Inflammatory macrophage treated with lipopolysaccharide for 4 hours (primary cell): ENCODE results near the gene ABHD16B.

Source experiments
- DNase-seq: peaks from one replicate; pipeline ENCODE4 v3.0.0-alpha.2; 2020

Gene ABHD16B

DNA sequence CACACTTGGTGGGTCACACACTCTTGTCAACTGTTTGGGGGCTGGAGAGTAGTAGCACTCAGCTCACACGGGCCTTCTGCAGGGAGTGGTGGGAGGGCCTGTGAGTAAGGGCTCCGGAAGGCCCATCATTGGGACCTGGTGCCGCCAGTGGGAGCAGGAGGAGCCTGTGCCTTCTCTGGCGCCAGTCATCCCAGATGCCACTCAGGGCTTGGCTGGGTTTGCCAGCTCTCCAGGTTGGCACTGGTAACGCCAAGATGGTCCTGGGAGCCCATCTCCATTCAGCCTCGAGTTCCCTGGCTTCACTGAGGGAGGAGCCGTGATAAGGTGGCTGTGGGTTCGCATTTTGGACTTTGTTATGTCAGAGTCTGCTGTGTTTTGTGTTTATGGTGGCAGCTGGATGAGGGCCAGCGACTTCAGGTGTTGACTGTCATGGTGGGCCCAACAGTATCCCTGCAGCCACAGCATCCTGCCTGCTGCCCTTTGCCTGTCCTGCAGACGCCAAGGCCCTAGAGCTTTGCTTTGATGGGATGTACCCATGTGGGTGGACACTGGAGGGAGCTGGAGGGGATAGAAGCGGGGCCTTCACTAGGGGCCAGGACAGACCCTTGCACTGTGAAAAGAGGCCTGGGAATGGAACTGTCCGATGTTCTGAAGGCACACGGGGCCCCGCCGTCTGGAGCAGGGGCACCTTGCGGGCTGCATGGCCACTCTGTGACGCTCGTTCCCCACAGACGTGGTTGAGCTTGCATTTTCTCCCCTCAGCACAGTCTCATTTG lies 20.3 kb downstream of the ABHD16B start:
- no peak for DNase-seq

DNA sequence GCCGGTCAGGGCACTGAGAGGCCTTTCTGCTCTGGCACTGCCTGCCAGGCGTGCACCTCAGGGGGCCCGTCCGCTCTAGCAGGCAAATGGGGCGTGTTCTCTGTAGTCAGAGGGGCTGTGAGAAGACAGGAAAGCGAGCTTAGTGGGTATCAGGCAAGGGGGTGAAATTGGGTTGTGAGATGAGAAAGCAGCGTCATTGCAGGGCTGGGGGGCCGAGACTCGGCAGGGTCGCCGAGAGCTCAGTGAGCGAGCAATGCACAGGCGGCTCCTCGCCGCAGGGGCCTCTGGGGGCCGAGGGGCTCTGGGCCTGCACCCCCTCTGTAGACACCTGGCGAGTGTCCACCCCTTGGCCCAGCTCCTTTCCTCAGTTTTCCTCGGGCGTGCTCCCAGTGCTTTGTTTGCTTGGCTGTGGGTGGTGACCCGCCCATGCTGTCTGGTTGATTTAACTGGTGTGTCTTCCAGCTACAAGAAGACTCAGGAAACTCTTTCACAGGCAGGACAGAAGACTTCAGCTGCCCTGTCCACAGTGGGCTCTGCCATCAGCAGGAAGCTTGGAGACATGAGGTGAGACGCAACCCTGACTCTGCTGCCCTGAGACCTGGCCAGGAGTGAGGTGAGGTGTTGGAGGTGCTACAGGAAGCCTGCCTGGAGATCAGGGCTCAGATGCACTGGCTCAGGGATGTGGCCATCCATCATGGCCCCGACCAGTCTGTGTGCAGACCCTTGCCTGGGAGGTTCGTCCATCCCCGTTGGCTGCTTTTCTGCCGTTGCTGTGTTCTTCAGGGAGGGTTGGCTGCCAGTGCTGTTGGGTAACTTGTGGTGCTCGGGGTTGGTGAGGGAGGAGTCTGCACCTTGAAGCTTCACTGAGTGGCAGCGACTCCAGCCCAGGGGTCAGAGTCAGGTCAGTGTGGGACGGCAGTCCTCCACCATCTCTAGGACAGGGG lies 21.2 kb downstream of the ABHD16B start:
- no peak for DNase-seq

DNA sequence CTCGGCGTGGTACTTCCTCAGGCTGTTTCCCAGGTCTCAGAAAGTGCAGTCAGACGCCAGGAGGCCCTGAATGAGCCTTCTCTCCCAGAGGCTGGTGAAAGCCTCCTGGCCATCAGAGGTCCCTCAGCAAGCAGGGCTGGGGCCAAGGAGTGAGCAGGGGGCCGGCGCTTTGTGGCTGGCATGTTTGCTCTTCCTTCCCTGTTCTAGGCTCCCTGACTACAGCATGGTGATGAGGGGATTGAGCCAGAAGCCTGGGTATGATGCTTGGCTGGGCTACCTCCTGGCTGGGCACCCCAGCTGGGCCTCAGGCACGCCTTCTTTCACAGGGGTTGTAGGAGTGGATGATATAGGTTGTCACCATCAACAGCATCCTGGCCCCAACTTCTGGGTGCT lies 21.9 kb downstream of the ABHD16B start:
- DNase-seq = no peak

DNA sequence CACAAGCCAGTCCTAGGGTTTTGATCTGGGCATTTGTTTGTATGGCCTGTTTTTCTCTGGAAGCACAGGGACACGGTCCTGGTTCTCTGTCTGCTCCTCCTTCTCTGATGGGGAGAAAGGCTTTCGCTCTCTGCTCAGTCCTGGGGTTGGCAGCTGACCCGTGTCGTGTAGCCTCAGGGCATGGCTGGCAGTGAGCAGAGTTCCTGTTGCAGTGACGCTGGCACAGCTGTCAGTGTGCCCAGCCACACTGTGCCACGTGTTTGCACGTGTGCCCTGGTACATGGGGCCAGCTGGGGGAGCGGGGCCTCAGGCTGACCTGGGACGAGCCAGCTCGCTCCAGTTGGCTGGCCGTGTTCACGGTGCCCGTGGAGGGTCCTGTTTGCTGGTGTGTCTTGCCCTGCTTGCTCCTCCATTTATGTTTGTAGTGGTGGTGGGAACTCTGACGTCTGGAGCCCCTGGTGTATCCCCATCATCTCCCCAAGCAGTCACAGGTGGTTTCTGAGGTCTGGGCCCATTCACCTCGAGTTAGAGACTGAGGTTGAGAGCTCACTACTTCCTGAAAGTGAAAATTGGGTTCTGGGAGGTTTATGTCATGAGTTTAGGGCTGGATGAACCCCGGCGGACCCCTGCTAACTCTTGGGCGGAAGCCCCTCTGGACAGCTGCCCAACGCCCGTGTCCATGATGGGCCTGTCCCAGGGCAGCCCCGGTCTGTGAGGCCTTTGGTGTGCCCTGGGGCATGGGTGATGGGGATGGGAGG lies 23.4 kb downstream of the ABHD16B start:
- no peak for DNase-seq

DNA sequence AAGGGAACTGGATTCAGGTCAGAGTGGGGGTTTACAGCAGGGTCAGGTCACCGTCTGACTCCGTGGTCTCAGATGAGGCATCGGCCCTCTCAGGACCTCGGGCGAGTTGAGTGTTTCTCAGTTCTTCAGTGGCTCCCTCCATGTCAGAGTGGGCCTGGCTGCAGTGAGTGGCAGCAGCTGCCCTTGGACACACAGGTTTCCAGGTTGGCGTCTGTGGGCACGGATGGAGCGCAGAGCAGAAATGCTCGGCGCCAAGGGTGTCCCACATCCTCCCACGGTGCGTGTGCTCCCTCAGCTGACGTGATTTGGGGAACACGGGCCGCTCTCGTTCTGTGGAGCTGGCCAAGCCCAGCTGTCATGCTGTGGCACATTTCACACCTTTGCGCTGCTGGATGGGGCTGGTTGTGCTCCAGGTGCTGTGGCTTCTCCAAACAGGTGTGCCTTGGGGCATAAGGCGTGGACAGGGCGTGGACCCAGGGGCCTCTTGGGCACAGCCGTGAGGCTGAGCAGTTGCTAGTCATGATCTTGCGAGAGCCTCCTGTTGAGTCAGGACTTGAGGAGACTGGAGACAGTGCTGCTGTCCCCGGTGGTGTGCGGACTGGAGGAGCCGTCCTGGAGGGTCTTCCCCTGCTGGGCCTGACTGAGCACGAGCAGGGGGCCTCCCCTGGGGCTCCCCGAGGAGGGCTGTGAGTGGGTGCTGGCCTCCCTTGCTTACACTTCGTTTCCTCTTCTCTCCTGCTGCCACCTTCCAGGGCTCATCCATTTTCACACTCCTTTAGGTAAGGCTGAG lies 24.2 kb downstream of the ABHD16B start:
- DNase-seq = no peak

DNA sequence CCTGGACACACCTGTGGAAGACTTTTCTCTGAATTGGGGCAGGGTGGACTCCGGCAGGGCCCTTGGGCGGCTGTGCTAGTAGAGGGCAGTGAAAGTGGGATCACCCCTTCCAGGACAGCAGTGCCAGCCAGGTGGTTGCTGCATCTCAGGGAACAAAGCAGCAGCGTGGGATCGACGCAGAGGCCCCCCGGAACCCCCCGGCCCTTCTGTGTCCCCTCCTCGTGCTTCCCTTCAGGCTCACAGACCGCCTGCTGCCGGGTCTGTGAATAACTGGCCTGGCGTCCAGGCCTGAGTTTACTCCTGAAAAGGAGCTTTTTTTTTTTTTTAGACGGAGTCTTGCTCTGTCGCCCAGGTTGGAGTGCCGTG lies 24.7 kb downstream of the ABHD16B start:
- DNase-seq = no peak

DNA sequence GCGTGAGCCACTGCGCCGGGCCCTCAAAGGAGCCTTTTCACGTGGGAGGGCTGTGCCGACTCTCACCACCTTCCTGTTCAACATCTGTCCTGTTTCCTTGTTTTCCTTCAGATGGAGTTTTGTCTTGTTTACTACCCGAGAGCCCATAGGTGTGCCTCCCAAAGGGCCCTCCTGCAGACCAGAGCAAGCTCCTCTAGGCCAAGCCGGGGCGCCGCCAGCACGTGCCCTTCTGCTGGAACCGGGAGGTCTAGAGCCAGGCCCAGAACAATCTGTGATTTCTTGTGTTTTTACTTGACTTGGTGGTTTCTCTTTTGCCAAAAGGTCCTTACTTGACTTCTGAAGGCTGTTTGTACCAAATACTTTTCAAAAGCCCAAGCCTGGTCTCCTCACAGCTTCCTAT lies 25.6 kb downstream of the ABHD16B start:
- no peak for DNase-seq

DNA sequence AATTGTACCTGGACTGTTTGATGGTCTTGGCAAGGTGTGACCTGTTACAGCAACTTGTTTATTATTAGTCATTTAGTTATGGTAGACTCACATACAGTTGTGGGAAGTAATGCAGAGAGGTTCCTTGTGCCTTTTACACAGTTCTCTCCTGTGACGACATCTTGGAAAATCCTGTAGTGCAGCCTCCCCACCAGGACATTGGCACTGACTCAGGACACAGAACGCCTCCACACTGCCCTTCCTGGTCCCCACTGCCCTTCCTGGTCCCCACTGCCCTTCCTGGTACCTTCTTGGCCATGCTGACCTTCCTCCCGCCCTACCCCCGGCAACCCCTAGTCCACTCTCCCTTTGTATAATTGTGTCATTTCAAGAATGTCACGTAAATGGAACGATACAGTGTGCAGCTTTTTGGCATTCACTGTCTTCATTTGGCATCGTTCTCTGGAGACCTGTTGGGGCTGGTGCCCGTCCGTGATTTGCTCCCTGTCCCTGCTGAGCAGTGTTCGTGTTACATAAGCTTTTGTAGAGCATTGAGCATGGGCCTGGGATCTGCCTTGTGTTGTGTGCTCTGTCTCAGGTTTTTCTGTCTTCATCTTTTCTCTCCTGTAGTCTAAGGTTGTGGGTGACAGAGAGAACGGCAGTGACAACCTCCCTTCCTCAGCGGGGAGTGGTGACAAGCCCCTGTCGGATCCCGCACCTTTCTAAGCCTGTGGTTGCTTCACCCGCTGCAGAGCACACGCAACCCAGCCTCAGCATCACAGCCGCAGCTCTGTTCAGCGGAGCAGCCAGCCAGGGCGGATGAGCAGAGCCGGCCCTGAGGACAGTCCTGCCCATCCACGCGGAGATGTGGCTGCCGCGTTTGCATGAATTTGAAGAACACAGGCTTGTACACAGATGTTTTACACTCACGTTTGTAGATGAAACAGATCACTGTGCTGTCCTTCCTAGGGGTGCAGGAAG lies 28.2 kb downstream of the ABHD16B start:
- DNase-seq = peak; percentile 93

DNA sequence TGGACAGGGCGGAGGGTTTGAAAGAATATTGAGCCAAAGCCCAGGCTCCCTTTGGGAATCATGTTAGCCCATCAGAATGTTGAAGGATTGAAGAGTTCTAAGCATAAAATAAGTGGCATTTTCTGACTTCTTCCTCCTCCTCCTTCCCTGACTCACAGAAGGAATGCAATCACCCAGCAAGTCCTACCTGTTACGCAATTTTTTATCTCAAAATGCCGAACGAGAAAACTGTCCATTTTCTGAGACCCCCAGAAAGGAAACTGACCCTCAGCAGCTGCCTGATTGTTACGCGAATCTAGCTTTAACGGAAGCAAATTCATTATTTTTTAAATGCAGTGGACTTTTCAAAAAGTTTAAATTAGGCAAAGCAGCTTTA lies 28.9 kb downstream of the ABHD16B start:
- DNase-seq = peak; percentile 50

DNA sequence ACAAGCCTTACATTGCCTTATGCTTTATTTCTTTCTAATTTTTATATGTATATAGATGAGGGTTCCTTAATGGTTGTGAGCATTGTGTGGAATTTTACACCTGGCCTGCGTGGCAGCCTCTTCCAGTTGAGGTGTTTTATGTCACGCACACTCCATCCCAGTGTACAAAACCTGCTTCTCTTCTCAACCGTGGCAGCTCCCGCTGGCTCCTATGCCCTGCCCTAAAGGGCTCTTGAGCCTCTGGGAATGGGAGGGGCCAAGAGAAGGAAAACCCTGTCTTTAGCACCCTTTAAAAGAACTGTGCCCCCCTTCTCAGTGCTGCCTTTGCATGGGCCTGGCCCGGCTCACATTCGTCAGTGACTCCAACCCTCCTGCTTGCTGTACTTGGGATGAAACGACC lies 29.3 kb downstream of the ABHD16B start:
- DNase-seq = no peak

DNA sequence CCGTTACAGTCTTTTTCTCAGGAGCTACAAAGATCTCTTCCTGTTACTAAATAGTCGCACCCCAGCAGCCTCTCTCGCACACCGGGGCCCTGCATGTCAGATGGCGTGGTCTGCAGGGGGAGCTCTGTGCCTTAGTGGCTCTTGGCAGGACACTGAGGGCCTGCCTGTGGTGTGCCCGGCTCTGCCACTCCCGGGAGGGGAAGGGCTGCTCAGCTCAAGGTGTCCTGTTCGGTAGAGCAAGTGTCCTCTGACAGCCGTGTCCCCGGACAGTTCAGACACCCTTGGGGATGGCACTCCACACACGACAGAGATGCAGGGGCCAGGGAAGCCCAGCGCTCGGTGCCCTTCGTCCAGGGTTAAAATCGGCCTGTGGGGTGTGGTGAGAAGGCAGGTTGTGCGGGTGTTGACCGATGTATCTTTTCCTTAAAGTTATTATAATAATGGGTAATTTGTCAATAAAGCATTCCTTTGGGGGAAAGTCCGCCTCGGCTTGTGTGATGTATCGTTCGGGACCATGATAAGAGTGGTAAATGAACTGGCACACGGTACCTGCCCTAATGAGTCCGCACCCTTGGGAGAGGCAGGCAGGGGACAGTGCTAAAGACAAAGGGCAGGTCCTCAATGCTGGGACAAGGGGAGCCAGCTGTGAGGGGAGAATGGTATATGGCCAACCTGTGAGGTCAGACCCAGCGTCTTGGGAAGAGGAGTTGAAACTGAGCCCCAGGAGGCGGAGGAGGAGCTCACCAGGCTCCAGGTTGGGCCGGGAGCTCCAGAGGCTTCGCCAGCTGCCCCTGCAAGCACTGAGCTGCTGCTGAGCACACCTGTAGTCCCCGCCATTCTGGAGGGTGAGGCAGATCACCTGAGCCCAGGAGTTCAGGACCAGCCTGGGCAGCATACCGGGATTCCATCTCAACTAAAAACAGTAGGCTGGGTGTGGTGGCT lies 30.0 kb downstream of the ABHD16B start:
- no peak for DNase-seq

DNA sequence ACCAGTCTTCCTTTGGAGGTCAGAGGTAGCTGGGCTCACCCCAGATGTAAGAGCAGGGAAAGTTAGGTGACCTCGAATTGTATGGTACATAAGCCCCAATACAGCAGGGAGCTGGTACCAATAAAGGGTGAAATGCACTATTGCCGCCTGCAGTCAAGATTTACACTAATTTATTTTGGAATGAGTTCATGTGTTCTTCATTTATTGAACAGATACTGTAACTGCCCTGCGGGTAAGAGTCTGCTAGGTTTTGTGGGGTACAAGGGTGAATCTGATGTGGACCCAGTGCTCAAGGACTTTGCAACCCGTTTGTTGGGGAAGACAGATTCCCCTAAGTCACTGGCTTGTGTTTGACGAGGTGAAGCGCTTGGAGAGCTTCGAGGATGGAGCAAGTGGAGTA lies 31.1 kb downstream of the ABHD16B start:
- DNase-seq = no peak

DNA sequence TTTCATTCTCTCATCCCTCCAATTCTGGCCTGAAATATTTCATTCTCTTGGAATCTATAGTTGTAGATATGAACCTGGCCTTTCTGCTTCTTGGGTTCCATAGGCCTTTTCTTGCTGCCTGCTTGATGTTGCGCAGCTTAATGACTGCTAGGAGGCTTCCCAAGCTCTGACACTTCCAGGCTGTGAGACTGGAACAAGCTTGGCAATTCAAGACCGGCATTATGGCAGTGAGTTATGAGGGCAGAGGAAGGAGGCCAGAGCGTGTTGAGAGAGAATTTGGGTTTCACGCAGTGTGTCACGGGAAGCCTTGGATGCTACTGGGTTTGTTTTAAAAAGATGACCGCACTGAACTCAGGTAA lies 32.7 kb downstream of the ABHD16B start:
- DNase-seq = no peak

DNA sequence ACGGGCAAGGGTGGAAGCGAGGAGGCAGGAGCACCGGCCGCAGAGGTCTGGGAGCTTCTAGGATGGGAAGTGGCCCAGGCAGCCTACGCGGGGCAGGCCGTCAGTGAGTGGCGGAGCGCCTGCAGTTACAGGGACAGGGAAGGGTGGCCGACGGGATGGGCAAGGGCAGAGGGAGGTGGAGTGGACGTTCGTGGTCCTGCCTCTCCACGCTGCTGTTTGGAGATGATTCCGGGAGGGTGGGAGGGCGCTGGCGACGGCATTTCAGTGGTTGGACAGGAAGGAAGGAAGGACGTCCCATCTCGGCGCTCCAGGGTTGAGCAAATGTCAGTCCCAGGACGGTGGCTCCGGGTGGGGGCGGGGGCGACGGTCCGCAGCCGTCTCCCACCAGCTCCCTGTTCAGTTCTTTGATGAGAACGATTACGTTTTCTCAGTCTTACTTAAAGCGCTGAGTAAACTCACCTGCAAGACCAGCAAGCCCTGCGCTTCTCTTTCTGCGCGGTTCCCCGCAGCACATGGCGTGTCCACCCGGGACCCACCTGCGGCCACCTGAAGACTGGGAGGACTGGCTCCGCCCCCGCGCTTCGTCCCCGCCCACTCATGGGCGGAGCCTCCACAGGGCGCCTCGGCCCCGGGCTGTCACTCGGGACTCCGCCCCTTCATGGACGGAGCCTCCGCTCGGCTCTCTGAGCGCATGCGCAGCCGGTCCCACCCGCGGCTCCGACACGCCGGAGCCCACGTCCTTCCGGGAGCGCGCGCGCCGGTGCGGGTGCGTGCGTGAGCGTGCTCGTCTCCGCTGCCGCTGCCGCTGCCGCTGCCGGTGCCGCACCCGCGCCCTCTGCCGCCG lies 33.3 kb downstream of the ABHD16B start, which contains the start of gene DNAJC5:
DNAJC5 (plus strand) TSS at position 769 of the 844 bp plus-strand sequence. CDS start 33,220 bp downstream, outside the sequence.
- peak; percentile 96 for DNase-seq

DNA sequence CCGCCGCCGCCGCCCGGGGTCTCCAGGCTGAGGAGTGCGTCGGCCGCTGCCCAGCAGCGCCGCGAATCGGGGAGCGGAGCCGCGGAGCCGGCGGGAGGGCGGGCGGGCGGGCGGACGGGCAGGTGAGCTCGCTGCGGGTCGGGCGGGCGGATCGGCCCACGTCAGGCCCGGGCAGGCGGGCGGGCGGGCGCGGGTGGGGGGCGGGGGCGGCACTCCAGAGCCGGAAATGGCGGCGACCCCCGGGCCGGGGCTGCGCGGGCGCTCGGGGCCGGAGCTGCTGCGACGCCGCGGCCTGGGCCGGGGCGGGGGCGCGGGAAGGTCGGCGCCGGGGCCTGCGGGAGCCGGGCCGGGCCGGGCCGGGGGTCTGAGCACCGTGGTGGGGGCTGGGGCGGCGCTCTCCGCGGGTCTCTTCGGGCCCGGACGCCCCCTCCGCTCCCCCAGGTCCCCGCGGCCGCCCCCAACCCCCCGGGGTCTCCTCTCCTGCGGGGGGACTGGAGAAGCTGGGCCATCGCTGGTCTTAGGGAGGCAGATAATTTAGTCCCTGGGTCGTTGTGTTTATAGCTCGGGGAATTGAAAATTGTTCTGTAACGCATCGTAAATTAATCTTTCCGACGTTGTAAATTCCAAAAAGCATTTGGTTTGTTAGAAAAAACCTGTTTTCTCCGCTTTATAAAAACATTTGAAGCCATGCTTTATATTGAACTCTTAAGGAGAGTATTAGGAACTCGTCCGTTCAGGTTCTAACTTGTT lies 34.1 kb downstream of the ABHD16B start:
- DNase-seq = no peak

DNA sequence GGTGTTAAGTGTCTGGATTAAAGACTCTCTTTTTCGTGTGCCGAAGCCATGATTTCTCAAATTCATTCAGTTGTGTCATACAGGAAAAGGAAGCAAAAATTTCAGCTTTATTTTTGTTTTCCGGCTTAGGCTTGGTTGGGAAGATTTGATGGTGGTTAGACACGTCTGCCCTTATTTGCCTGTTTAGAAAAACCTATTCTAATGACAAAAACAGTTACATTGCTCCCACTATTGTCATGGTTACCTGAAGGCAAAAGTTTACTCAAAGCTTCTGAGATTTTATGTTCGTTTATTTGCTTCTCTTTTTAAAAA lies 34.6 kb downstream of the ABHD16B start:
- DNase-seq = peak; percentile 71

DNA sequence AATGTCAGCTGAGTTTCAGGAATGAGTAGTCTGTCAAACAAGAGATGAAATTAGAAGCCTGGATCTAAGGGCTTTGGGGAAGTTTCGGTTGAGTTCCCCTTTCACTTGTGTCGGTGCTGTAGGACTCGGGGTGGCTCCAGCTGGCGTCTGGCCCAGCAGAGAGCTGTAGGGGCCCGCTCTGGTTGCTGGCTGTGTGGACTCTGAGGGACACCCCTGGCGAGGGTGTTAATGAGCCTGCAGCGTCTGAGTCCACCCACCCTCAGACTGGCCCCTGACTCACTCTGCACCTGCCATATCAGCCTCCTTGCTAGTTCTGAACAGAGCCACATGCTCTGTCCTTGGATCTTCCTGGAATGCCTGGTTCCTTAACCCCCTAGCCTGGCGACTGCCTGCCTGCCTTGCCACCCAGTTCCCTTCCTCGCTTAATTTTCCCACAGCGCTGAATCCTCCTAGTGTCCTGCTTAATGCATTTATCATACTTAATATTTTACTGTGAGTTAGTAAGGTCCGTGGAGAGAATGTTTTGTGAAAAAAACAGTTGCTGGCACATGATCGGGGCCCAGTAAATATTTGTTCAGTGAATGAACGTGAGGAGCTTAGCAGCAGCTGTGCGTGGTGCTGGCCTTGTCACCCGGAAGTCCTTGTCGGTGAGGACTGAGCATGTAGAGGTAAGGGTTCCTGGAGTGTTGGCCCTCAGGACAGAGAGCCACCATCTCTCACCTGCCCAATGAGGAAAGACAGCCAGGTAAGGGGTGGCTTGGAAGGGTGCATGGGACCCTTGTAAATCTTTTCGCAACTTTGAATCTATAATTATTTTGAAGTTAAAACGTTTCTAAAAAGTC lies 35.2 kb downstream of the ABHD16B start:
- DNase-seq = peak; percentile 88
